GM12801 (cell line): Measurements from ENCODE around the gene PCED1A.

Source experiments
- TF ChIP-seq, protein P1 (sequence below): IDR thresholded peaks from one replicate; pipeline ENCODE4 v1.5.1; 2011; ENCODE audit warnings: control low read depth; ENCODE audit not compliant: insufficient read length; ENCODE audit errors: extremely low read depth

Gene PCED1A

DNA sequence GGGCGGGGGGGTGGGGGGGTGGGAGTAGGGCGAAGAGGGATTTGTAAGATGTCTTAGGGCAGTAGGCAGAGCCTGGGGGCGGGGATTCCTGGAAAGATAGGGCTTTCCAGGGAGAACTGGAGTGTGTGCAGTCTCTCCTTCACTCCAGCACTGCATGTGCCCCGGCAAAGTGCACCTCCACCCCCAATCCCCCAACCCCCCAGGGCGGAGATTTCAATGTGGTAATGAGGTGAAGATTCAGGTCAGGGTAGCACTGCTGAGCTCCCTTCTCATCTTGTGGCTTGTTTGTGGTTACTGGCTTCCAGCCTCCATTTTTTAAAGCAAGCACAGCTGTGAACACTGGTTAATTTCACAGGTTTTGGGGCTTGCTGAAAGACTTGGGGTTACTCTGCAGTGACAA, 18.4 kb downstream of the PCED1A start:
- TF ChIP-seq, protein P1, sequence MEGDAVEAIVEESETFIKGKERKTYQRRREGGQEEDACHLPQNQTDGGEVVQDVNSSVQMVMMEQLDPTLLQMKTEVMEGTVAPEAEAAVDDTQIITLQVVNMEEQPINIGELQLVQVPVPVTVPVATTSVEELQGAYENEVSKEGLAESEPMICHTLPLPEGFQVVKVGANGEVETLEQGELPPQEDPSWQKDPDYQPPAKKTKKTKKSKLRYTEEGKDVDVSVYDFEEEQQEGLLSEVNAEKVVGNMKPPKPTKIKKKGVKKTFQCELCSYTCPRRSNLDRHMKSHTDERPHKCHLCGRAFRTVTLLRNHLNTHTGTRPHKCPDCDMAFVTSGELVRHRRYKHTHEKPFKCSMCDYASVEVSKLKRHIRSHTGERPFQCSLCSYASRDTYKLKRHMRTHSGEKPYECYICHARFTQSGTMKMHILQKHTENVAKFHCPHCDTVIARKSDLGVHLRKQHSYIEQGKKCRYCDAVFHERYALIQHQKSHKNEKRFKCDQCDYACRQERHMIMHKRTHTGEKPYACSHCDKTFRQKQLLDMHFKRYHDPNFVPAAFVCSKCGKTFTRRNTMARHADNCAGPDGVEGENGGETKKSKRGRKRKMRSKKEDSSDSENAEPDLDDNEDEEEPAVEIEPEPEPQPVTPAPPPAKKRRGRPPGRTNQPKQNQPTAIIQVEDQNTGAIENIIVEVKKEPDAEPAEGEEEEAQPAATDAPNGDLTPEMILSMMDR: no peak

DNA sequence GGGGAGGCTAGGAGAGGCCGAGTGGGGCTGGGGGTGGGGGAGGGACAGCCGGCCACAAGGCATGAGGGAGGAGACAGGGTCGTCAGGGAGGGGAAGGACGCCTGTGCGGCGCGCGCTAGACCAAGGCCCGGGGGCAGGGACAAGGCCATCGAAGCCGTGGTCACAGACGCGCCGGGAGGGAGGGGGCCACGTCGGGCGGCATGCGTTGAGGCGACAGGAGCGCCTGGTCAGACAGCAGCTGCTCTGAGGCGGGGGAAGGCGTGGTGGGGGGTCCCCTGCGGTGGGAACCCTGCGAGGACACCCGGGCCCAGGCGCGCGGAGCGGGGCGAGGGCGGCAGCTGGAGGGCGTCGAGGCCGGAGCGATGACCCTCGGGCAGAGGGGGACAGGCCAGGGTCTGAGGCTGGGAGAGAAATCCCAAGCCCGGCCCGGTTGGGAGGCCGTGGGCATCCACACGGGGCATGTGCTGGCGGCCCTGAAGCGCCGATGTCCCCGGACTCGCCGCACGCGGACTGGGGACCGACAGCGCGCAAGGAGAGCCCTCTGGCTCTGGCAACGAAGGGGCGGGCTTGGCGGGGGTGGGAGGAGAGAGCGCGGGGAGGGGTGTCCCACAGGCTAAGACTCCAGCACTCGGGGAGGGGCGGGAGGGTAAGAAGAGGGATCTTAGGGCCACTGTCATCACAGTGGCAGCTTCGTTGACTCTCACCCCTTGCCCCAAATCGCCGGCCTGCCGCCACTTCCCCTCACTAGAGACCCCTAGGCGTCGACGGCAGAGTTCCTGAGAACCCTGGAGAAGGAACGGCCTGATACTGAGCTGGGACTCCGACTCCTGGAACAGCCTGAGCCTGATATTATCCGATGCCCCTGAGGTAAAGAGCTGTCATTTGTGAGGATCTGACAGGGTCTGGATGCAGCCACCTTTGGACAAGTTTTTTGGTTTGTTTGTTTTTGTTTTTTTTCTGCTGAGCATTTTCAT, 19.3 kb downstream of the PCED1A start:
- TF ChIP-seq, protein P1: no peak

DNA sequence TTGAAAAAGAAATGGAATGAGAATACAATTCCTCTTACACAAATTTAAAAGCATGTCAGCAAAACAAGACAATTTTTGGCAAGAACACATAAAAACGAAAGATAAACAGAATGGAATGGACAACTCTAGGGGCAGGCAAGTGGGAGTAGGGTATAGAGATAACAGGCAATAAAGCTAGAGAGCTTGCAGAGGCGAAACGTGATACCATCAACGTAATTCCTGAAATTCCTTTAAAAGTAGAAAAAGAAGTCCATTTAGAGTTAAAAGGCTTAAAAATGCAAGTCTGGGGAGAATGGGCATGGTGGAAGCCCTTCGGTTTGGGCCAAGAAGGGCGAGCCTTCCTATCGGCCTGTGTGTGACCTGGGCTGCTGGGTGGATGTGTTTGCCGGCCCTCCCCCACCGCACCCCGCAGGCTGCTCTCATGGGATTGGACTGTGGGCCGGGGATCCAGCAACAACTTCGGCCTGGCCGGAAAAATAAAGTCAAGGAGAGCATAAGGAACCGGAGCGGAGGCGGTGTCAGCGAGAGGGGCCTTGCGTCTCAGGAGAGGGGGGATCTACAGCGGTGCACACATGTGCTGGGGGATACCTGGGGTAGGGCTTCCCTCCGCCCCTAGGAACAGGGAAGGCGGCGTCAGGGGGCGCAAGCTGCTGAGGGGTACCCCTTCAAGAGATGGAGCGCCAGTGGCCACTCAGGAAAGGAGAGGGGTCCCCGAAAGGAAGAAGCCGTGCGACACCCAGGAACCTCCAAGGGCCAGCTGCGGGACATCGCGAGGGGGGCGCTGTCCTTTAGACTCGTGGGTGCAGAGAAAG, 20.2 kb downstream of the PCED1A start:
- TF ChIP-seq, protein P1: no peak

DNA sequence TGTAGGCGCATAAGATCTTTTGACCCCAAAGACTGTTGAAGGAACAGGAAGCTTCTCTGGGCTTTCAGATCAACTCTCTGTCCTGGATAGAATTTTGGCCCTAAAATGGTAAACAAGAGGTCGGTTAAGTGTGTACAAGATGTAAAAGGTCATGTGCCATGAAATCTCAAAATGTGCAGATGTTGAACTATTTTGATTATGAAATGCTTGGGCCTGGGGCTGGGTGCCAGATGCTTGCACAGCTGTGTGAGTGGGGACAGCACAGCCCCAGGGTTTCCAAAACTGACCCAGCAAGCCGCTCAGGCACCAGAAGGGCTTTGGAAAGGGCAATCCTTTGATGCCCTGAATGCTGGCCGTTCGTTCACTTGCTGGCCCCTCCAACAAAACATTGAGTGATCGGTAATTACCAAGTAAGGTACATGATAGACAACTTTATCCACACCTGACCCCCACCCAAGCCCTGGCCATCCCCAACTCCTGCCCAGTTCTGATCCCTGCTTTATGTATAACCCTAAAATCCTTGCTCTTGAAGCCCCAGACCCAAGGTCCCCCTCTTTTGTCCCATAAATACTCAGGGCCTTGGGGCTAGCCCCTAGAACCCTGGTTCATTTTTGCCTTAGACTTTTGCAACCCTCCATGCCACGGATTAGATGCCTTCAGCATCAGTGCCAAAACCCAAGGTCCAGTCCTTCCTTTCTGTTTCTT, 22.4 kb downstream of the PCED1A start:
- TF ChIP-seq, protein P1: no peak

DNA sequence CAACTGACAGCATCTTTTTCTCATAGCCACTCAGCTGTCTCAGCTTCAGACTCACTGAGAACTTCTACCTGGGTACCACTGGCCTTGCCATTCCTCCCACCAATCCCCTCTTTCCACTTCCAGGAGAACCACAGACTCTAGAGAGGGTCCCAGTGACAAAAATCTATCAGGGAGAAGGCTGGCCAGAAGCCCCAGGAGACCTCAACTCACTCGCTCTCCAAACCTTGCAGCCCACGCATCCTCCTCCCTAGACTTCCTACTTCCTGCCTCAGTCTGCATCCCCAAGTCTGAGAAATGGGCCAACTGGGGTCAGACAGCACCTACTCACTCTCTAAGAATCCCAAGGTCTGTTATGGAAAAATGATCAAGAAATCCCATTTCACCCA, 23.1 kb downstream of the PCED1A start:
- TF ChIP-seq, protein P1: no peak

DNA sequence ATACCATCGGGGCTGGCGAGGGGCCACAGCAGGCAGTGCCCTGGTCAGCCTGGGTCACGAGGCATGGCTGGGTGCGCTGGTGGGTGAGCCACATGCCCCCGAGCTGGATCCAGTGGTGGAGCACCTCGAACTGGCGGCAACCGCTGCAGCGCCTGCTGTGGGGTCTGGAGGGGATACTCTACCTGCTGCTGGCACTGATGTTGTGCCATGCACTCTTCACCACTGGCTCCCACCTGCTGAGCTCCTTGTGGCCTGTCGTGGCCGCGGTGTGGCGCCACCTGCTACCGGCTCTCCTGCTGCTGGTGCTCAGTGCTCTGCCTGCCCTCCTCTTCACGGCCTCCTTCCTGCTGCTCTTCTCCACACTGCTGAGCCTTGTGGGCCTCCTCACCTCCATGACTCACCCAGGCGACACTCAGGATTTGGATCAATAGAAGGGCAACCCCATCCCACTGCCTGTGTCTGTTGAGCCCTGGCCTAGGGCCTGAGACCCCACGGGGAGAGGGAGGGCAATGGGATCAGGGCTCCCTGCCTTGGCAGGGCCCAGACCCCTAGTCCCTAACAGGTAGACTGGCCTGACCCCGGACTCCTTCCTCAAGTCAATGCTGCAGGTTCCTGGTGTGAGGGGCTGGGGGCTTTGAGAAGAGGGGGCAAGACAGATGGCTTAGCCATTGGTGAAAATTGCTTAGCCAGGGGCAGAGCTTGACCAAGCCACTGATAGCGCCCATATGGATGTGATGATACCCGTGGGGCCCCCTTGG, 23.7 kb downstream of the PCED1A start:
- TF ChIP-seq, protein P1: no peak
